ENCODE data around the gene USP7.
"Not testable (repeated sequence)": the region's sequence is repeated elsewhere in the genome, so short reads cannot be mapped to it uniquely, and the experiment has no call there.

USP7 gene

DNA sequence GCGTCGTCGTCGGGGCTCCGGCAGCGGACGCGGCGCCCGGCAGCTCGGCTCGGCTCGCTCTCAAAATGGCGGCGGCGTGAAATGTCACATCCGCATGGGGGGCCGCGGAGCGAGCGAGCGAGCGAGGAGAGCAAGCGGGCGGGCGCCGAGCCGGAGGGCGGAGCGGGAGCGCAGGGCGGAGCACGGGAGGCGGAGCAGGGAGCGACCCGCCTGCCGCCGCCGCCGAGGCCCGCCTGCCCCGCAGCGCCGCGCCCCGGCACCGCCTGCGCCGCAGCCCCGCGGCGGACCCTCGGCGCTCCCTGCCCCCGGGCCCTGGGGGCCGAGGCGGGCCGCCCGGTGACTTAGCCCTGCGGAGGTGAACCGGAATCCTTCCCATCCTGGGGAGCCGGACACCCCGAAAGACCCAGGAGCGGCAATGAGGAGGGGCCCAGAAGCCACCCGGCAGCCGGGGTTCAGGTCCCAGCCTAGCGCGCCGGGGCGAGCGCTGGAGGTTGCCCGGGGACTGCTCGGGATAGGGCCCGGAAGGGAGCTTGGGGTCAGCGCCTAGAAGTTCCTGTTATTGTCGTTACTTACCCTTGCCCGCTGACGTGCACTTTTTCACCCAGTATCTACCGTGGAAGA lies at the start of gene USP7:
Gene USP7 (minus strand): TSS at position 86 of the 621 bp plus-strand sequence. CDS start 621 bp downstream, outside the sequence.
- in situ Hi-C loops (cut with MboI; ENCODE audit: low sequenced_read_pairs) = no loop called here

DNA sequence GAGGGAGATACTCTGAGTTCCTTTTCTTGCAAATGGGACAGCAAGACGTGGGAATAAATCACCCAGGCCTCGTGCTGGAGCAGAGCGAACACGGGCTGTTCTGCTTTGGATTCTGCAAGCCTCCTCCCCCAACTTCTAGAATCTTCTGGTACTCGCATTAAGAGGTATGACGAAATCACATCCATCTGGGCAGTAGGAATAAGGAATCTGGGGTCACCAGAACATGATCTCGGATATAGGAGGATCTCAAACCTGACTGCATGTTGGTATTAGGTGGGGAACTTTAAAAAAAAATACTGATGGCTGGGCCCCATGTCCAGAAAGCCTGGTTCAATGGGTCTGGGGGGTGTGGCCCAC lies 49.8 kb upstream of the USP7 start:
- in situ Hi-C loops (cut with MboI; ENCODE audit: low sequenced_read_pairs) = no loop called here

DNA sequence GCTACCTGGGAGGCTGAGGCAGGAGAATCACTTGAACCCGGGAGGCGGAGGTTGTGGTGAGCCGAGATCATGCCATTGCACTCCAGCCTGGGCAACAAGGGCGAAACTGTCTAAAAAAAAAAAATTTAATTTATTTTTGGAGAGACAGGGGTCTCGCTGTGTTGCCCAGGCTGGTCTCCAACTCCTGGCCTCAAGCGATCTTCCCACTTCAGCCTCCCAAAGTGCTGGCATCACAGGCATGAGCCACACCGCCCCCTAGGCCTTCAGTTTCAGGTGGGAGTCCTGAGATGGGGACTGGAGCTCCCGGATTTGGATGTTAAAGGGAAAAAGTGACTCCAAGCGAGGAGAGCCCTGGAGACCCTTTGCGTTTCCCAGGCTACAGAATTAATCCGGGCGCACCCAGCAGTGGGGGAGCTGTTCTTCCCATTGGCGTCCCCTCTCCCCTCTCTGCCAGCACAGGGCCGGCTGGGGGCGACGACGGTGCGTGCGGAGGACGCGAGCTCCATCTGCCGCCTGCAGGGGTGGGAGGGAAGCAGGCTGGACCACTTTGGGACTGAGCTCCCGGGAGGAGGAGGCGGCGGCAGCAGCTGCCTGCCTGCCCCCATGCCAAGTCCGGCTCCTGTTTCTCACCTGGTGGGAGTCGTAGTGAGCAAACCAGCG lies 49.3 kb upstream of the USP7 start:
- in situ Hi-C loops (cut with MboI; ENCODE audit: low sequenced_read_pairs) = no loop called here

DNA sequence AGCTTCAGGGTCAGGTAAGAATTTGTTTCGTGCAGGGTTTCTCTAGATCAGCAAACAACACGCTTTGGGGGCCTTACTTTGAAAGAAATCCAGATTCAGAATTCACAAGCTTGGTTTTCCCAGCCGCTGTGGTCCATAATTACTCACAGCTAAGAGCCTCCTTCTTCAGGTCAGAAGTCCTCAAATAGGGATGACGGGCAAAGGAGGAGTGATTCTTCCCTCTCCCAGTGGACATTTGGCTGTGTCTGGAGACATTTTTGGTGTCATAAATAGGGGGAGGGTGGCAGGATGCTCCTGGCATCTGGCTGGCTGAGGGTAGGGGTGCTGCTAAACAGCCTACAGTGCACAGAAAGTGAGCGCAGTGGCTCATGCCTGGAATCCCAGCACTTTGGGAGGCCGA lies 48.6 kb upstream of the USP7 start:
- in situ Hi-C loops (cut with MboI; ENCODE audit: low sequenced_read_pairs) = no loop called here

DNA sequence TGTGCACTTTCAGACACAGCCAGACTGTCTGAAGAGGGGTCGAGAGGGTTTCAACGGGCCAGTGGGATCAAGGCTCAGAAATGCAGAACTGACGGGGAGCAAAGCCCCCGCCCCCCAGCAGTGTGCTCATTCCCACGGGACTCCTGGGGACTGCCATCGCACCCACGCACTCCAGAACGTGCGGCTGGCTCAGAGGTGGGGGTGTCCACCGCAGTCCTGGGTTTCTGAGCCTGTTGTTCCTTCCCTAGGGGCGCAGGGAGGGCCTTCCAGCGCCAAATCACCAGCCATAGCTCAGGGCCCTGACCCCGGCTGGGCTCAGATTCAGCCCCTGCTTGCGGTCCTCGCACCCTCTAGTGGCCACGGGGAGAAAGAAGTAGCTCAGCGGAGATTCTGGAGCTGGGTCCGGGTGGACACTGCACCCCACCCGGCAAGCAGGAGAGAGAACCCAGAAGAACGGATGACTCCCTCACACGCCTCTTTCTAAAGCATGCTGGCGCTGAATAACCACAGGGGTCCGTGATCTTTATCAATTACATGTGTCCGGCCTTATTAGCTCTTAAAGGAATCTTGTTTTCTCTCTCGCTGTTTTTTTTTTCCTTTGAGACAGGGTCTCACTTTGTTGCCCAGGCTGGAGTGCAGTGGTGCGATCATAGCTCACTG lies 45.0 kb upstream of the USP7 start:
- in situ Hi-C loops (cut with MboI; ENCODE audit: low sequenced_read_pairs) = no loop called here

DNA sequence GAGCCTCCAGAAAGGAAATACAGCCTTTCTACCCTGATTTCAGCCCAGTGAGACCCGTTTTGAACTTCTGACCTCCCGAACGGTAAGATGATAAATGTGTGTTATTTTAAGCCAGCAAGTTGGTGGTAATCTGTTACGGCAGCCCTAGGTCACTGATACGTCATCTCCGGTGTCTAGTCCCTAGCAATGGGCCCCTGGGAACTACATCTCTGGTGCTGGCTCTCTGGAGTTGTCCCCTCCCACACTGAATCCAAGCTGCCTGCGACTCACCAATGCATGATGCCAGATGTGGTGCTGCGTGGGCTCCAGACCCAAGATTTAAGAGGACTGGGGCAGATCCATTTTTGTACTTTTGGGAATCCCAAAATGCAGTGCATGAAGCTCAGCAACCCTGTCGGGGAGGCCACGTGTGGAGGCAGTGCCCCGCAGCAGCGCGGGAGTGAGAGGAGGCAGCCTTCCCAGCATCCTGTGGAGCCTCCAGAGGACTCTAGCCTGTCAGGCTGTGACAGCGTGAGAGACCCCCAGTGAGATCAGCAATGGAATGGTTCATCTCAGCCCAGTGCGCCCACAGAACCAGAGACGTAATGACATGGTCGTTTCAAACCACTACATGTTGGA lies 43.6 kb upstream of the USP7 start:
- in situ Hi-C loops (cut with MboI; ENCODE audit: low sequenced_read_pairs) = no loop called here

DNA sequence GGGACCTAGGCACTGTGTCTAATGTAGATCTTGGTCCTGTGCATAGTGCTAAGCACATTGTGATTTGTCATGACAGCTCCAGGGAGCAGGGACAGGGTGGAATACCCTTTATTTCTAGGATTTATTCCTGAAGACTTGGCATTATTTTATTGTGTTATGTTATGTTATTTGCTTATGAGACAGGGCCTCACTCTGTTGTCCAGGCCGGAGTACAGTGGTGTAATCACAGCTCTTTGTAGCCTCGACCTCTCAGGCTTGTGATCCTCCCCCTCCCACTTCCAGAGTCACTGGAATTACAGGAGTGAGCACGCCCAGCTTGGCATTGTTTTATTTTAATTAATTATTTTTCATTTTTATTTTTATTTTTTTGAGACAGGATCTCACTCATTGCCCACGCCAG lies 40.5 kb upstream of the USP7 start:
- in situ Hi-C loops (cut with MboI; ENCODE audit: low sequenced_read_pairs) = no loop called here

DNA sequence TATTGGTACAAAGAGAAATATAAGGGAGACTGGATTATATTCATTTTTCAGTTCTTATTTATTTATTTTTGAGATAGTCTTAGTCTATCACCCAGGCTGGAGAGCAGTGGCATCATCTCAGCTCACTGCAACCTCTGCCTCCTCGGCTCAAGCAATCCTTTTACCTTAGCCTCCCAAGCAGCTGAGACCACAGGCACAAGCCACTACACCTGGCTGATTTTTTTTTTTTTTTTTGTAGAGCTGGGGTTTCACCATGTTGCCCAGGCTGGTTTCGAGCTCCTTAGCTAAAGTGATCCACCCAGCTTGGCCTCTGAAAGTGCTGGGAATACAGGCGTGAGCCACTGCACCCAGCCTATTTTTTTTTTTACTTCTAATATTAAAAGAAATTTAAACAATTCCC lies 40.1 kb upstream of the USP7 start:
- in situ Hi-C loops (cut with MboI; ENCODE audit: low sequenced_read_pairs) = no loop called here

DNA sequence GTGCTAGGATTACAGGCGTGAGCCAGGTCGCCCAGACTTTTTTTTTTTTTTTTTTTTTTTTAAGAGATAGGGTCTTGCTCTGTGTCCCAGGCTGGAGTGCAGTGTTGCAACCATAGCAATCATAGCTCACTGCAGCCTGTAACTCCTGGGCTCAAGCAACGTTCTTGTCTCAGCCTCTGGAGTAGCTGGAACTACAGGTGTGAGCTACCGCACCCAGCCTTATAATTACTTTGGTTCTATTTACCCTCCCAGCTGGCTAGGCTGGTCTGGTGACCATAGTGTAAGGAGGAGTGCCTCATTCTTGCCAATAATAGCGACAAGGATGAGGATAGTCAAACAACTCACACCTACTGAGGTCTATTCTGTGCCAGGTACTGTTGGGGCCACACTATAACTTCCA lies 39.6 kb upstream of the USP7 start:
- in situ Hi-C loops (cut with MboI; ENCODE audit: low sequenced_read_pairs) = no loop called here

DNA sequence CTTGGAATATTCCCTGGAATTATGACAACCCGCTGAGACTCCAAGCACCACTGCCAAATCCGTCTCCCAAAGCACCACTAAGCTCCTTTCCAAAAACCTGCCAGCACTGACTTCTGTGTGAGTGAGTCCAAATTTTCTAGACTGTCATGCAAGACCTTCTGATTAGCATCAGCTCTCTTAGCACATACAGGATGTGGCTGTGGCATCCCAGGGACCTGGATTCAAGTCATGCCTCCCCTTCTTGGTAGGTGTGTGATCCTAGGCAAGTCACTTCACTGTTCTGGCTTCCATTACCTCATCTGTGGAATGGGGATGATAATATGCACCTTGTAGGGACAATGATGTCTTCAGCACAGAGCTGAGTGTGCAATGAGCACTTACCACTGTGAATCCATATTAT lies 38.3 kb upstream of the USP7 start:
- in situ Hi-C loops (cut with MboI; ENCODE audit: low sequenced_read_pairs) = no loop called here

DNA sequence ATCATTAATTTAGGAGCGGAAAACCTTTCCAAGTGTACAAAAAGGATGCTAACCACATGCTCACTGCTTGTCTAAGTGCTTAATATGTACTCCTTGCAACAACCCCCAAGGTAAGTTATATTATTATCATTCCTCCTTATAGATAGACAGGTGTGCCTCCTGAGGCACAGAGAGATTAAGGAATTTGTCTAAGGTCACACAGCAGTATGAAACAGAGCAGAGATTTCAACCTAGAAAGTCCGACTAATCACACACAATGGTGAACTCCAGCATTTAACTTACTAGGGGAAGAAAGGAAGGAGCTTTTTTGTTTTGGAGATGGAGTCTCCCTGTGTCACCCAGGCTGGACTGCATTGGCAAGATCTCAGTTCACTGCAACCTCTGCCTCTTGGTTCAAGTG lies 37.0 kb upstream of the USP7 start:
- in situ Hi-C loops (cut with MboI; ENCODE audit: low sequenced_read_pairs) = no loop called here

DNA sequence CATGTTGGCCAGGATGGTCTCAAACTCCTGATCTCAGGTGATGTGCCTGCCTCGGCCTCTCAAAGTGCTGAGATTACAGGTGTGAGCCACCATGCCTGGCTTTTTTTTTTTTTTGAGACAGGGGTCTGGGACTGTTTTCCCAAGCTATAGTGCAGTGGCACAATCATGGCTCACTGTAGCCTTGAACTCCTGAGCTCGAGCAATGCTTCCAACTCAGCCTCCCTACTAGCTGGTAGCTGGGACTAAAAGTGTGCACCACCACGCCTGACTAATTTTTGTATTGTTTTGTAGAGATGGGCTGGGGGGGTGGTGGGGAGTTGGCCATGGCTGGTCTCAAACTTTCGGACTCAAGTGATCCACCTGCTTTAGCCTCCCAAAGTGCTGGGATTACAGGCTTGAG lies 36.1 kb upstream of the USP7 start:
- in situ Hi-C loops (cut with MboI; ENCODE audit: low sequenced_read_pairs) = no loop called here

DNA sequence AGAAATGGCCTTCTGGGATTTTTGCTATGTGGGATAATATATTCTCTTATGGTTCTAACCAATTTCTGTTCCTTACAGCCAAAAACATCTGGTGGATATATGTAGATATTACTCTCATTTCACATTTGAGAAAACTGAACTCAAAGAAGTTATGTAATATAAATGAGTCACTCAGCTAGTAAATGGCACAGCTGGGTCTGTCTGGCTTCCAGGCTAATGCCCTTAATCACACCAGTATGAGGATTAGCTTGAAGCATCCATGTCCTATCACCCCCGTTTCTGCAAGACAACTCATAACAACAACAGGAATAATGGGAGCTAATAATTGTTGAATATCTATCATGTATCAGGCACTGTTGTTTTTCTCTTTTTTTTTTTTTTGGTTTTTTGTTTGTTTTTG lies 34.4 kb upstream of the USP7 start:
- in situ Hi-C loops (cut with MboI; ENCODE audit: low sequenced_read_pairs) = no loop called here

DNA sequence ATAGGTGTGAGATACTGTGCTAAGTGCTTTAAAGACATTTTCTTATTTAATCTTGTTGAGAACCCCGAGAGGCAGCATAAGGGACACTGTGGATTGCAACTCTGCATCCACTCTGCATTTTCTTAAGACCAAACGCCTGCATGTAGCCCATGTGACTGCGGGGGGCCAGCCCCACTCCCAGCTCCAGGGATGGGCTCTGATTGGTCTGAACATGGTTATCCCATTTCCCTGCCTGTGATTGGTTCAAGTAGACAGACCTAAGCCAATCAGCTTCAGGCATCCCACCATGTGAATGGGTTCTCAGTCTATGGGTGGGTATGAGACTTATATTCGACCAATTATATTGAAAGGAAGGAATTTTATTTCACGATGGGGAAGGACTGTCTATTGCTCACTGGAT lies 33.2 kb upstream of the USP7 start:
- in situ Hi-C loops (cut with MboI; ENCODE audit: low sequenced_read_pairs) = no loop called here

DNA sequence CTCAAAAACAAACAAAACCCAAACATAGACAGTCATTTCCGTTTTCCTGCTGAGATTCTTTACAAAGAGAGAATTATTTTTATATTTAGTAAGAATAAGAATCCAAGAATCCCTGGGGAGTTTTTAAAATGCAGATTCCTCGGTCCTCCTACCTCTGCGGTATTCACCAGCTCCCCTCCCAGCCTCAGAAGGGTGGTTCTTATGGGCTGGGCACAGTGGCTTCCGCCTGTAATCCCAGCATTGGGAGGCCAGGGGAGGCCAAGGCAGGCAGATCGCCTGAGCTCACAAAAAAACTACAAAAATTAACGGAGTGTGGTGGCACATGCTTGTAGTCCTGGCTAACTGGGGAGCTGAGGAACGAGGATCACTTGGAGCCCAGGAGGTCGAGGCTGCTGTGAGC lies 26.7 kb upstream of the USP7 start:
- in situ Hi-C loops (cut with MboI; ENCODE audit: low sequenced_read_pairs) = no loop called here

DNA sequence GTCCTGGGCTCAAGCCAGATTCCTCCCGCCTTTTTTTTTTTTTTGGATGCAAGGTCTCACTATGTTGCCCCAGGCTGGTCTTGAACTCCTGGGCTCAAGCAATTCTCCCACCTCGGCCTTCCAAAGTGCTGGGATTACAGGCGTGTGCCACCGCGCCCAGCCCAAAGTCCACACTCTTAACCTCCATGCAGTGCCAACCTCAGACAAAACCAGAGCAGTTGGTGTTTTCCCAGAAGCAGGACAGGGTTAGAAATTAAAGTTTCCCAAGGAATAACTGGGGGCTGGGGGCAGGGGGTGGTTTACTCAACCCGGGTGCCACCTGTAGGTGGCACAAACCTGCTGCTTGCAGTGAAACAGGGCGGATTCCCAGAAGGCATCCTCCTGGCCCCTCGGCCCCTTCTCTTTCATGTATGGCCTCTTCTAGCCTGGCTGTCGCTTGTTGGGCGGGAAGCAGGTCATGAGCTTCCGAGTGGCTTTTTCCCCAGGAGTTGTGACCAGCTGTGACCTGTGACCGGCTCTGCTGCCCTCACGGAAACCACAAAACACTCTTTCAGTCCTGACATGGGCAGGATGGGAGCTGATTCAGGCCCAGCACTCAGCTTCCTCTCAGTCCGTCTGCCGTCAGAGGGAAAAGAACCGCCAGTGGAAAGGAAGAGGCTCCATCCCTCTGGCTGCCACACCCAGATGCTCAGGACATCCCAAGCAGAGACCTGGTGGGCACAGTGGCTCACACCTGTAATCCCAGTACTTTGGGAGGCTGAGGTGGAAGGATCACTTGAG lies 25.6 kb upstream of the USP7 start:
- in situ Hi-C loops (cut with MboI; ENCODE audit: low sequenced_read_pairs) = no loop called here

DNA sequence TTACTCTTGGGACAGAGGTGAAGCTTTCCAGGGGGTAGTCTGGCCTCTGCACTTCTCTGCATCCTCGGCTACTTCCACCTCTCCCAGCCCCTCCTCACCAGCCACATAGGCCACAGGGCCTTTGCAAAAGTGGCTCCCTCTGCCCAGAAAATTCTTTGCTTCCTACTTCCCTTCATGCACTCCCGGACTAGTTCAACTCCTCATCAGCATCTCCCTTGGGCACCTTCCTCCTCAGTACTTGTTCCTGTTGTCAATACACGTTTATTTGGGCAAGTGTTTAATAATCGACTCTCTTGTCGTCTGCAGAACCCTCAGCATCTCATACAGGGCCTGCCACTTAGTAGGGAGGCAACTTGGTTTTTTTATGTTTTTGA lies 23.1 kb upstream of the USP7 start:
- in situ Hi-C loops (cut with MboI; ENCODE audit: low sequenced_read_pairs) = no loop called here

DNA sequence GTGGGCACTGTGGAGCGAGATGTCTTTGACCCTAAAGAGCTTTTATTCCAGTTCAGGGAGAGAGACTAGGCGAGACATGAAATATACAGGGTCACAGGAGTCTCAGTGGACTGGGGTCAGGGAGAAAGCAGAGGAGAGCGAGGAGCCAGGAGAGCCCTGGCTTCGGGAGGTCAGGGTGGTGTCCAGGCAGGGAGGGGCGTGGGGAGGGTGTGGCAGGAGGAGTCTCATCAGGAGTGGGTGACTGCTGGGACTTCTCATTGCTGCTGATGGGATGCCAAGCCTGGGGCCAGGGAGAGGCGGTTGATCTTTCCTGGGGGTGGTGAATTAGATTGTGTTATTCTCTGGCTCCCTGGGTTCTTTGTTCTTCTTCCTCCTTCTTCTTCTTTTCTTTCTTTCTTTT lies 22.4 kb upstream of the USP7 start:
- in situ Hi-C loops (cut with MboI; ENCODE audit: low sequenced_read_pairs) = no loop called here

DNA sequence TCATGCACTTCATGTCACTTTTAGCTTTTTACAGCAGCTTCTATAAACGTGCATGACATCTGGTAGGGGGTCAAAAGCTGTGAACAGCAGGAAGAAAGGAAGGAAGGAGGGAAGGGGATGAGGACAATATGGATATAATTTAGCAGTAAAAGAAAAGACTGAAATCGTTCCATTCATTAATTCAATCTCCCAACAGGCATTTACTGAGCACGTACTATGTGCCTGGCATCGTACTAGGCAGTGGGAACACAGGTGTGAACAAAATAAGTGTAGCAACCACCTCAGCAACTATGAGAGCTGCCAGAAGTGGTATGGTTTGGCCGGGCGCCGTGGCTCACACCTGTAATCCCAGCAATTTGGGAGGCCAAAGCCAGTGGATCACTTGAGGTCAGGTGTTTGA lies 19.1 kb upstream of the USP7 start:
- in situ Hi-C loops (cut with MboI; ENCODE audit: low sequenced_read_pairs) = no loop called here

DNA sequence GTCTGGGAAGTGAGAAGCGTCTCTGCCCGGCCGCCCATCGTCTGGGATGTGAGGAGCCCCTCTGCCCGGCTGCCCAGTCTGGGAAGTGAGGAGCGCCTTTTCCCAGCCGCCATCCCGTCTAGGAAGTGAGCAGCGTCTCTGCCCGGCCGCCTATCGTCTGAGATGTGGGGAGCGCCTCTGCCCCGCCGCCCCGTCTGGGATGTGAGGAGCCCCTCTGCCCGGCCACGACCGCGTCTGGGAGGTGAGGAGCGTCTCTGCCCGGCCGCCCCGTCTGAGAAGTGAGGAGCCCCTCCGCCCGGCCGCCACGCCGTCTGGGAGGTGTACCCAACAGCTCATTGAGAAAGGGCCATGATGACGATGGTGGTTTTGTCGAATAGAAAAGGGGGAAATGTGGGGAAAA lies 18.2 kb upstream of the USP7 start:
- in situ Hi-C loops (cut with MboI; ENCODE audit: low sequenced_read_pairs) = not testable (repeated sequence)

DNA sequence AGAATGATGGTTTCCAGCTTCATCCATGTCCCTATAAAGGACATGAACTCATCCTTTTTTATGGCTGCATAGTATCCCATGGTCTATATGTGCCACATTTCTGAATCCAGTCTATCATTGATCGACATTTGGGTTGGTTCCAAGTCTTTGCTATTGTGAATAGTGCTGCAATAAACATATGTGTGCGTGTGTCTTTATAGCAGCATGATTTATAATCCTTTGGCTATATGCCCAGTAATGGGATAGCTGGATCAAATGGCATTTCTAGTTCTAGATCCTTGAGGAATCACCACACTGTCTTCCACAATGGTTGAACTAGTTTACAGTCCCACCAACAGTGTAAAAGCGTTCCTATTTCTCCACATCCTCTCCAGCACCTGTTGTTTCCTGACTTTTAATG lies 12.5 kb upstream of the USP7 start:
- in situ Hi-C loops (cut with MboI; ENCODE audit: low sequenced_read_pairs) = not testable (repeated sequence)
